ENCODE results near the gene GPR146. TPM values are rescaled to one million over a fixed set of nuclear protein-coding genes. Genes with fewer than 3 reads are reported as not detected.

GPR146 gene
- total and polyA plus RNA-seq, 7 donors, result 5.0 to 14.0 (median 9.4) TPM

DNA sequence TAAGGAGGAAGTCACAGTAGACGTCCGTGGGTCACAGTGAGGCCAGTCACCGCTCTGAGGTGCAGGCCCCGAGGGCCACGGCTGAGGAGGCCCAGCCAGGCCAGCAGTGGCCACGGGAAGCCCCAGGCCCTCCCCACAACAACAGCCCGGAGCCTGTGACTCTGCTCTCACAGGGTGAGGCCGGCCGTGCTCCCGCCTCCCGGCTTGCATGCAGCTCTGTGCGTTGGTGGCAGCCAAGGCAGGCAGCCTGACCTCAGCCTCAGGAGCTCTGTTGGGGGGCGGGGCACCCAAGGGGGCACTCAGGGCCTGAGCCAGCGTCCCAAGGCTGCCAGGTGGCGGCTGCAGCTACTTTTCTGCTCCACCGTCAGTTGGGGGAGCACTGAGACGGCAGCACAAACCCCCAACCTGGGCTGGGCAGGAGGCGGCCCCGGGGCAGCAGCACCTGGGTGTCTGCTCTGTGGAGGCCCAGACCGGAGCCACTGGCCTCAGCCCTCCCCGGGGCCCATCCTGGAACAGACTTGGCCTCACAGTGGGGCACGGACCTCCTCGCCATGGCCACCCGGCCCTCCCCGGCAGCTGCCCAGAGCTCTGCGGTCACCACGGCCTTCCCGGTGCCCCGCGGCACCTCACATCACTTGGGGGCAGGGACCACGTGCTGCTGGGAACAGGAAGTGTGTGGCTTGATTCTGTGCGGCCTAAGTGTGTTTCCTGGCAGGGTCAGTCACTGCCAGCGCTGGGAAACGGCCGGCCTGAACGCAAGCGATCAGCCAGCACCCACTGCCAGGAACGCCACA lies 48.1 kb upstream of the GPR146 start:
- no peak overlapping the region for H3K4me3 ChIP-seq
- H3K27me3 ChIP-seq (ENCODE audit: insufficient read depth in 3 of 3, low read length in 2 of 3), result peaks cover 0 to 15% (median 8%) of the 10 kb centered on the region in 3 donors
- H3K36me3 ChIP-seq (ENCODE audit: insufficient read depth in 1 of 2, low read depth in 1 of 2), result peaks cover 0 to 6% of the 10 kb centered on the region in 2 donors
- H3K9me3 ChIP-seq, result no peaks in the 10 kb centered on the region
- intact Hi-C loops (cut with DNase I), result loop anchor here in 1 of 2 donors (10.0 kb wide), 1 partner anchor 179 kb away; no protein-coding TSS in a partner anchor
- no peak overlapping the region for H3K27ac ChIP-seq
- 86 to 89% (median 87%) methylated on average over 34 to 38 of the region's 38 CpGs for WGBS, 3 donors
- peaks cover 3% of the 10 kb centered on the region for H3K4me1 ChIP-seq
- DNase-seq (no peak), ATAC-seq (no peak)
- TF ChIP-seq, protein P1, sequence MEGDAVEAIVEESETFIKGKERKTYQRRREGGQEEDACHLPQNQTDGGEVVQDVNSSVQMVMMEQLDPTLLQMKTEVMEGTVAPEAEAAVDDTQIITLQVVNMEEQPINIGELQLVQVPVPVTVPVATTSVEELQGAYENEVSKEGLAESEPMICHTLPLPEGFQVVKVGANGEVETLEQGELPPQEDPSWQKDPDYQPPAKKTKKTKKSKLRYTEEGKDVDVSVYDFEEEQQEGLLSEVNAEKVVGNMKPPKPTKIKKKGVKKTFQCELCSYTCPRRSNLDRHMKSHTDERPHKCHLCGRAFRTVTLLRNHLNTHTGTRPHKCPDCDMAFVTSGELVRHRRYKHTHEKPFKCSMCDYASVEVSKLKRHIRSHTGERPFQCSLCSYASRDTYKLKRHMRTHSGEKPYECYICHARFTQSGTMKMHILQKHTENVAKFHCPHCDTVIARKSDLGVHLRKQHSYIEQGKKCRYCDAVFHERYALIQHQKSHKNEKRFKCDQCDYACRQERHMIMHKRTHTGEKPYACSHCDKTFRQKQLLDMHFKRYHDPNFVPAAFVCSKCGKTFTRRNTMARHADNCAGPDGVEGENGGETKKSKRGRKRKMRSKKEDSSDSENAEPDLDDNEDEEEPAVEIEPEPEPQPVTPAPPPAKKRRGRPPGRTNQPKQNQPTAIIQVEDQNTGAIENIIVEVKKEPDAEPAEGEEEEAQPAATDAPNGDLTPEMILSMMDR (IDR thresholded peaks at IDR 0.05), result no peak

DNA sequence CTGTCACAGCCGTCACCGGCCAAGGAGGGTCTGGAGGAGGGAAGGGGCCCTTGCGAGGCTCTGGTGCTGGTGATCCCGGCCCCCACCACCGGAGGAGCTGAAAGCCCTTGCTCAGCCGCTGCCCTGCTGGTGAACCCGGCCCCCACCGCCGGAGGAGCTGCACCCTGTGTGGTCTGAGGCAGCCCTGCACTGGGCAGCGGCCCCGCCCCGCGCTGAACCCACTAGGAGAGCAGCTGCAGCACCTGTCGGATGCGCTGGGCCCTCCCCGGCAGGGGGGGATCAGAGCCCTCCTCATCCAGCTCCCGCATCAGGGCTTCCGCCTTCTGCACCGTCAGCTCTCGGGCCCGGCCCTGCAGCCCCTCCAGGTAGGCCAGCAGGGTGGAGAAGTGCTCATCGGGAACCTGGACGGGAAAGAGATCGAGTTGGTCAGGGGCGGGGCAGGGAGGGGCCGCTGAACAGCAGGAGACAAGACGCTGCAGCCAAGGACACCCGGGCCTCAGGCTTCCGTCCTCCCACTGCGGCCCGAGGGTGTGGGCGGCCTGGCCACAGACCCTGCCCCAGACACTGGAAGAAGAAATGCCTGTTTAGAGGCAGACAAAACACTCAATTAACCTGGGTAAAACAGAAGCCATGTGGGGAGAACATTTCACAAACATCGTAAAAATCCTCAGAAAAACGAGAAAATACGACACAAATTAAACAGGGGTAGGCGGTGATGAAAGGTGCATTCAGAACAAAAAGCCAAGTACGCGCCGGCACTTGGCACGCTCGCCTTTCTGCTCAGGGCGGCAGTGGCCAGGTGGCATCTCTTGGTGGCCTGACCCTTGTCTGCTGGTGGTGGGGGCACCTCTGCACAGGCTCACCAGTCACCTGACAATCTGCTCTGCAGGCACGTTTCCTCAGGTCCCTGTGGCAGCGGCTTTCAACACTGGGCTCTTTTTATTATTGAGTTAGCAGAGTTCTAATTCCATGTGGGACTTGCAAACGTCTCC lies 46.6 kb upstream of the GPR146 start:
- intact Hi-C loops (cut with DNase I), result loop anchor here in 1 of 2 donors (10.0 kb wide), 1 partner anchor 177 kb away; no protein-coding TSS in a partner anchor
- 79 to 82% (median 81%) methylated on average over 41 to 45 of the region's 45 CpGs for WGBS, 3 donors
- TF ChIP-seq, protein P1 (IDR thresholded peaks at IDR 0.05), result no peak
- Histone ChIP-seq H3K4me1 (peaks cover 3% of the 10 kb centered on the region), H3K27me3 (ENCODE audit: insufficient read depth in 3 of 3, low read length in 2 of 3) (peaks cover 0 to 1% (median 0%) of the 10 kb centered on the region in 3 donors), H3K27ac (no peak overlapping the region), H3K4me3 (no peak overlapping the region), H3K9me3 (no peaks in the 10 kb centered on the region), H3K36me3 (ENCODE audit: insufficient read depth in 1 of 2, low read depth in 1 of 2) (peaks cover 0 to 6% of the 10 kb centered on the region in 2 donors)
- no peak for ATAC-seq
- DNase-seq, result no peak

DNA sequence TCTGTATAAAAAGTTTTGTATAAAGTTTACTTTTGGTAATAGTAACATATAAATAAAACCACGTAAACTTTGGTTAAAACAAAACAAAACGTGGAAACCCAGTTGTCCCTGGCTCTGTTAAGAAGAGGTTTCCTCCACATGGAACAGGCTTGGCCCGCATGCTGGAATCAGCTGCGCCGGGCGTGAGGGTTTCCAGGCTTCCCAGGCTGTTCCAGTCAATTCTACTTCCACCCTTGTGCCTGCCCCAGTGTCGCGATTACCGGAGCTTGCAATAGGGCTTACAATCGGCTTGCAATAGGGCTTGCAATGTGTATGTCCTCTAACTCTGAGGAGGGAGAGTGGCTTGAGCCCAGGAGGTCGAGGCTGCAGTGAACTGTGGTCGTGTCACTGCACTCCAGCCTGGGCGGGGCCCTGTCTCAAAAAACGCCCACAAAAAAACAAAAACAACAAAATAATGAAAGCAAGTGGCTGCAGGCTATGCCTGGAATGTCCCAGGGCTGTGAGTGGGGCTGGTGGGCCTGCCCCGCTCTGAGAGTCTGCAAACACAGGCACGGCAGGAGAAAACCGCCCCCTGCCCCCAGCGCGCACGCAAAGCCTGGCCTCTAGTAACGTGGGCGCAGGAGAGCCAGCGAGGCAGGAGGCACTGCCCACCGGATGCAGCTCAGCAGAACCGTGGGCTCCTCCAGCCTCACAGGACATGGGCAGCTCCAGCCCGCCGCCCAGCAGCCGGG lies 45.0 kb upstream of the GPR146 start:
- Histone ChIP-seq H3K4me1 (no peaks in the 10 kb centered on the region), H3K9me3 (no peaks in the 10 kb centered on the region), H3K27me3 (ENCODE audit: insufficient read depth in 3 of 3, low read length in 2 of 3) (no peaks in the 10 kb centered on the region), H3K36me3 (ENCODE audit: insufficient read depth in 1 of 2, low read depth in 1 of 2) (peaks cover 0 to 6% of the 10 kb centered on the region in 2 donors), H3K4me3 (no peak overlapping the region), H3K27ac (no peak overlapping the region)
- TF ChIP-seq, protein P1 (IDR thresholded peaks at IDR 0.05), result no peak
- DNase-seq (no peak), ATAC-seq (no peak)
- intact Hi-C loops (cut with DNase I), result loop anchor here in 1 of 2 donors (10.0 kb wide), 1 partner anchor 175 kb away; no protein-coding TSS in a partner anchor
- WGBS, 3 donors, result 87 to 90% (median 88%) methylated on average over 28 of the region's 28 CpGs

Measured in psoas muscle (tissue), 8 donors.